RWPE1 (cell line): ENCODE data around the gene TMEM145.

Experiments
- CTCF ChIA-PET: fragments of 350-600 bp; sonication (Branson Sonifier 250); formaldehyde crosslinking; extraction: SDS; loops from one replicate; lab custom pipeline; 2021; lab: Yijun Ruan, JAX
- POLR2A ChIA-PET: fragments of 400-600 bp; formaldehyde crosslinking; extraction: SDS; loops from one replicate; lab custom pipeline; 2020; ENCODE audit warnings: antibody characterized with exemption; ENCODE audit not compliant: low non-redundant PET; lab: Yijun Ruan, JAX
- DNase-seq: peaks from one replicate; pipeline ENCODE4 v3.0.0; 2012; ENCODE audit warnings: low spot score
- H3K27ac ChIP-seq: fragments of 450-650 bp; 2 replicates; pipeline ENCODE4 v1.5.1; 2017
- TF ChIP-seq, protein P1 (sequence below): fragments of 450-650 bp; conservative IDR thresholded peaks from 2 replicates; pipeline ENCODE4 v1.5.1; 2017; ENCODE audit warnings: low read depth, mild to moderate bottlenecking

The TMEM145 gene

DNA sequence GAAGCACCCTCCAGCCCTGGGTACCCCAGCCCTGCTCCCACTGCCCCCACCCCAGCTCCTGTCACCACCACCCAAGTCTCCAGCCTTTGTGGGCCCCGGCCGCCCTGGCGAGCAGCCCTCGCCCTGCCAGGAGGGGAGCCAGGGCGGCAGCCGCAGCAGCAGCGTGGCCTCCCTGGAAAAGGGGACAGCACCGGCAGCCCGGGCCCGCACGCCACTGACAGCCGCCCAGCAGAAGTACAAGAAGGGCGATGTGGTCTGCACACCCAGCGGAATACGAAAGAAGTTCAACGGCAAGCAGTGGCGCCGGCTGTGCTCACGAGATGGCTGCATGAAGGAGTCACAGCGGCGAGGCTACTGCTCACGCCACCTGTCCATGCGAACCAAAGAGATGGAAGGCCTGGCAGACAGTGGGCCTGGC is 40.1 kb upstream of the TMEM145 start:
- peak overlapping the region; percentile 100 for H3K27ac ChIP-seq
- no peak for DNase-seq
- TF ChIP-seq, protein P1, sequence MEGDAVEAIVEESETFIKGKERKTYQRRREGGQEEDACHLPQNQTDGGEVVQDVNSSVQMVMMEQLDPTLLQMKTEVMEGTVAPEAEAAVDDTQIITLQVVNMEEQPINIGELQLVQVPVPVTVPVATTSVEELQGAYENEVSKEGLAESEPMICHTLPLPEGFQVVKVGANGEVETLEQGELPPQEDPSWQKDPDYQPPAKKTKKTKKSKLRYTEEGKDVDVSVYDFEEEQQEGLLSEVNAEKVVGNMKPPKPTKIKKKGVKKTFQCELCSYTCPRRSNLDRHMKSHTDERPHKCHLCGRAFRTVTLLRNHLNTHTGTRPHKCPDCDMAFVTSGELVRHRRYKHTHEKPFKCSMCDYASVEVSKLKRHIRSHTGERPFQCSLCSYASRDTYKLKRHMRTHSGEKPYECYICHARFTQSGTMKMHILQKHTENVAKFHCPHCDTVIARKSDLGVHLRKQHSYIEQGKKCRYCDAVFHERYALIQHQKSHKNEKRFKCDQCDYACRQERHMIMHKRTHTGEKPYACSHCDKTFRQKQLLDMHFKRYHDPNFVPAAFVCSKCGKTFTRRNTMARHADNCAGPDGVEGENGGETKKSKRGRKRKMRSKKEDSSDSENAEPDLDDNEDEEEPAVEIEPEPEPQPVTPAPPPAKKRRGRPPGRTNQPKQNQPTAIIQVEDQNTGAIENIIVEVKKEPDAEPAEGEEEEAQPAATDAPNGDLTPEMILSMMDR = no peak
- POLR2A ChIA-PET = no interaction called here
- CTCF ChIA-PET = no interaction called here

DNA sequence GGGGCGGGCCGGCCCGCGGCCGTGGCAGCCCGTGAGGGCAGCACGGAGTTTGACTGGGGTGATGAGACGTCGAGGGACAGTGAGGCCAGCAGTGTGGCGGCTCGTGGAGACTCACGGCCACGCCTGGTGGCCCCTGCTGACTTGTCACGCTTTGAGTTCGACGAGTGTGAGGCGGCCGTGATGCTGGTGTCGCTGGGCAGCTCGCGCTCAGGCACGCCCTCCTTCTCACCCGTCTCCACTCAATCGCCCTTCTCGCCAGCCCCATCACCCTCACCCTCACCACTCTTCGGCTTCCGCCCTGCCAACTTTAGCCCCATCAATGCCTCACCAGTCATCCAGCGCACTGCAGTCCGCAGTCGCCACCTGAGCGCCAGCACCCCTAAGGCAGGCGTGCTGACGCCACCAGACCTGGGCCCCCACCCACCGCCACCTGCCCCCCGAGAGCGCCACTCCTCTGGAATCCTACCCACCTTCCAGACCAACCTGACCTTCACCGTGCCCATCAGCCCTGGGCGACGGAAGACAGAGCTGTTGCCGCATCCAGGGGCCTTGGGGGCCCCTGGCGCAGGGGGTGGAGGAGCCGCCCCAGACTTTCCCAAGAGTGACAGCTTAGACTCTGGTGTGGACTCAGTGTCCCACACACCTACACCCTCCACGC is 39.6 kb upstream of the TMEM145 start:
- DNase-seq = no peak
- ChIA-PET CTCF (no interaction called here), POLR2A (no interaction called here)
- TF ChIP-seq, protein P1 = no peak
- peak overlapping the region; percentile 100 for H3K27ac ChIP-seq

DNA sequence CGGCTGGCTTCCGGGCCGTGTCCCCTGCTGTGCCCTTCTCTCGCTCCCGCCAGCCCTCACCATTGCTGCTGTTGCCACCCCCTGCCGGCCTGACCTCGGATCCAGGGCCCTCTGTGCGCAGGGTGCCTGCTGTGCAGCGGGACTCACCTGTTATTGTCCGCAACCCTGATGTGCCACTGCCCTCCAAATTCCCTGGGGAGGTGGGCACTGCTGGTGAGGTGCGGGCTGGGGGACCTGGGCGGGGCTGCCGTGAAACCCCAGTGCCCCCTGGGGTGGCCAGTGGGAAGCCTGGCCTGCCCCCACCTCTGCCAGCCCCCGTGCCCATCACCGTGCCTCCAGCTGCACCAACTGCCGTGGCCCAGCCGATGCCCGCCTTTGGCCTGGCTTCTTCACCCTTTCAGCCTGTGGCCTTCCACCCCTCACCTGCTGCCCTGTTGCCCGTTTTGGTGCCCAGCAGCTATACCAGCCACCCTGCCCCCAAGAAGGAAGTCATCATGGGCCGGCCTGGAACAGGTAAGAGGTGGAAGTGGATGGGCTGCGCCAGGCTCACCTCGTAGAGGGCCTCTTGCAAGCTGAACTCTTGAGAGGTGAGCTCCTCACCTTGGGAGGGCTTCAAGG is 38.9 kb upstream of the TMEM145 start:
- ChIA-PET POLR2A (no interaction called here), CTCF (no interaction called here)
- TF ChIP-seq, protein P1 = no peak
- DNase-seq = no peak
- H3K27ac ChIP-seq = peak overlapping the region; percentile 100

DNA sequence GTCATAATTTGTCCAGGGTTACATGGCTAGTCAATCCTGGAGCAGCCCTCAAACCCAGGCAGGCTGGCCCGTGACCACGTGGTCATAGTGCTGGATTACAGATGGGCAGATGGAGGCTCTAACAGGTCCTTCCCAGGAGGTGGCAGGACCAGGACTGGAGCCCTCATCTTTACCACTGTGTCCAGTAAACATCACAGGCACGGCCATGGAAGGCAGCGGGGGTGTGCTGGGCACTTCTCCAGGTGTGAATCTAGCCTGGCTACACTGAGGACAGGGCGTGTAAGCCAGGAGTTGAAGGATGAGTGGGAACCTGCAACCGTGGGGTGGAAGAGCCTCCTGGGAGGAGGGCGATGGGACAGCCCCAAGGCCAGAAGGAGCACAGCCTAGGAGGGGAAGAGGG is 38.0 kb upstream of the TMEM145 start:
- ChIA-PET POLR2A (no interaction called here), CTCF (interaction anchor here (0.7 kb wide), 1 partner anchor 29 kb away, joined by 3 read pairs; no protein-coding TSS in a partner anchor)
- peak overlapping the region; percentile 100 for H3K27ac ChIP-seq
- TF ChIP-seq, protein P1 = no peak
- no peak for DNase-seq

DNA sequence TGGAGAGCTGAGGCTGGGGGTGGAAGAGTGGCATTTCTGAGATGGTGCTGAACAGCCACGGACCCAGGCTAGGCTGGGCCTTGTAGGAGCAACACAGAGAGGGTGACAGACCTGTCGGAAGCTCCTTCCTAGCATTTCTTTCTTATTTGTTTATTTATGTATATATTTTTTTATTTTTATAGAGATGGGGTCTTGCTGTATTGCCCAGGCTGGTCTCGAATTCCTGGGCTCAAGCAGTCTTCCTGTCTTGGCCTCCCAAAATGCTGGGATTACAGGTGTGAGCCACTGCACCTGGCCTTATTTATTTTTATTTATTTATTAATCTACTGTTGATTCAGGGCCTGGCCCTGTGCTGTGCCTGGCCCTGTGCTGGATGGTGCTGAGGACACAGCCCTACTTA is 37.6 kb upstream of the TMEM145 start:
- POLR2A ChIA-PET = no interaction called here

DNA sequence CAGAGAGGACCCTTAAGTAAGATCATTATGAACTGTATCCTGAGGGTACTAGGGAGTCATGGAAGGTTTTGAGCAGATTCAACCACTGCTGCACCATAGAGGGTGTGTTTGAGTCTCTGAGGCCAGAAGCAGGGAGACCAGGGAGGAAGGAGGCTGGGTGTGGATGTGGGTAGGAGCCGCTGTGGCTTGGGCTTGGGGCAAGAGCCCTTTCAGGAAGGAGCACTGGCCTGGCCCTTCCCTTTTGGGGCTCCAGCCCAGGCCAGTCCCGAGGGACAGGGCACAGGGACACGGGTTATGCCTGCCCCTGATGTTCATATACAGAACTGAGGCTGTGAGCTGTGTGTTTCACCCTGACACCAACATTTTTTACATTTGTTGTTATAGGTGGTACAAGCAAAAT is 36.8 kb upstream of the TMEM145 start:
- ChIA-PET CTCF (no interaction called here), POLR2A (no interaction called here)

More for the DNA sequence above, 37.6 kb upstream of the TMEM145 start:
- TF ChIP-seq, protein P1 = no peak
- CTCF ChIA-PET = interaction anchor here (0.7 kb wide), 1 partner anchor 29 kb away, joined by 3 read pairs; no protein-coding TSS in a partner anchor
- H3K27ac ChIP-seq = peak overlapping the region; percentile 100
- no peak for DNase-seq

More for the DNA sequence above, 36.8 kb upstream of the TMEM145 start:
- DNase-seq = no peak
- H3K27ac ChIP-seq = peak overlapping the region; percentile 100
- TF ChIP-seq, protein P1 = no peak
